IMR-90 (cell line): ENCODE data around the gene DBH. TPM values are rescaled to one million over a fixed set of nuclear protein-coding genes. Genes with fewer than 3 reads are reported as not detected.

Source experiments
- ATAC-seq: fragments of 200-7000 bp; cut with Tn5 transposase; 2 replicates; pipeline ENCODE4 v1.9.1; 2020; ENCODE audit warnings: low read depth, mild to moderate bottlenecking, moderate library complexity
- BruUV-seq: library from RNA; stranded (reverse); fragments of 400-500 nt; replicated peaks from 2 replicates; lab custom pipeline; 2021; lab: Mats Ljungman, UMichigan
- CTCF ChIA-PET: fragments of 300-600 bp; formaldehyde crosslinking; extraction: SDS; loops from one replicate; lab custom pipeline; 2021; ENCODE audit warnings: antibody characterized with exemption; lab: Yijun Ruan, JAX
- POLR2A ChIA-PET: fragments of 300-600 bp; sonication (Branson Sonifier 250); formaldehyde crosslinking; loops from one replicate; lab custom pipeline; 2022; ENCODE audit warnings: antibody characterized with exemption; ENCODE audit not compliant: unreplicated experiment; lab: Charles Lee
- DNase-seq: peaks from one replicate; pipeline ENCODE4 v3.0.0; 2013
- H2AFZ ChIP-seq: replicated peaks from 2 replicates; pipeline ENCODE3; 2013; ENCODE audit warnings: low read length, mild to moderate bottlenecking; ENCODE audit not compliant: poor library complexity
- H2AK5ac ChIP-seq: 2 replicates; pipeline ENCODE4 v1.6.1; 2013; ENCODE audit warnings: low read depth, low read length, inconsistent platforms
- H2AK9ac ChIP-seq: replicated peaks from 2 replicates; pipeline ENCODE3; 2013; ENCODE audit warnings: mild to moderate bottlenecking, low read depth, low read length, moderate library complexity; ENCODE audit not compliant: poor library complexity
- H2BK120ac ChIP-seq: 2 replicates; pipeline ENCODE4 v1.6.1; 2013; ENCODE audit warnings: low read depth, low read length, inconsistent platforms
- H2BK15ac ChIP-seq: 3 replicates; pipeline ENCODE4 v1.6.1; 2013; ENCODE audit warnings: low read depth, low read length, inconsistent platforms
- H2BK20ac ChIP-seq: 2 replicates; pipeline ENCODE4 v1.6.1; 2013; ENCODE audit warnings: low read depth, mild to moderate bottlenecking, inconsistent platforms, low read length, moderate library complexity
- H2BK5ac ChIP-seq: 2 replicates; pipeline ENCODE4 v1.6.1; 2013; ENCODE audit warnings: mild to moderate bottlenecking, low read depth, low read length, inconsistent platforms; ENCODE audit not compliant: poor library complexity, severe bottlenecking
- H3K14ac ChIP-seq: replicated peaks from 2 replicates; pipeline ENCODE4 v1.6.1; 2013; ENCODE audit warnings: low read depth, low read length, inconsistent platforms
- H3K18ac ChIP-seq: 2 replicates; pipeline ENCODE4 v1.6.1; 2013; ENCODE audit warnings: low read depth, low read length, control low read depth
- H3K23ac ChIP-seq: 2 replicates; pipeline ENCODE4 v1.6.1; 2013; ENCODE audit warnings: low read depth, low read length, inconsistent platforms
- H3K27ac ChIP-seq: 2 replicates; pipeline ENCODE4 v1.5.1; 2013; ENCODE audit warnings: mild to moderate bottlenecking, control low read depth, low read length; ENCODE audit not compliant: insufficient read depth
- H3K27me3 ChIP-seq: 2 replicates; pipeline ENCODE4 v1.6.1; 2013; ENCODE audit warnings: low read length; ENCODE audit not compliant: control insufficient read depth, insufficient read depth
- H3K36me3 ChIP-seq: 2 replicates; pipeline ENCODE4 v1.6.1; 2013; ENCODE audit warnings: low read length, mixed read lengths; ENCODE audit not compliant: control insufficient read depth, insufficient read depth
- H3K4ac ChIP-seq: 2 replicates; pipeline ENCODE4 v1.6.1; 2013; ENCODE audit warnings: low read depth, low read length, inconsistent platforms
- H3K4me1 ChIP-seq: 2 replicates; pipeline ENCODE4 v1.6.1; 2013; ENCODE audit warnings: low read length, mixed read lengths; ENCODE audit not compliant: control insufficient read depth, insufficient read depth
- H3K4me2 ChIP-seq: 2 replicates; pipeline ENCODE4 v1.6.1; 2013; ENCODE audit warnings: low read depth, mild to moderate bottlenecking, control low read depth, low read length, moderate library complexity
- H3K4me3 ChIP-seq: 2 replicates; pipeline ENCODE4 v1.5.1; 2013; ENCODE audit warnings: low read depth, mild to moderate bottlenecking, control low read depth, low read length, moderate library complexity; ENCODE audit not compliant: insufficient read depth
- H3K56ac ChIP-seq: 2 replicates; pipeline ENCODE4 v1.6.1; 2013; ENCODE audit warnings: low read length, inconsistent platforms; ENCODE audit not compliant: insufficient read depth; ENCODE audit errors: extremely low read depth
- H3K79me1 ChIP-seq, 2 experiments: 2 replicates each; pipeline ENCODE4 v1.6.1; 2013; ENCODE audit warnings: low read length in 2 of 2, inconsistent platforms in 1 of 2, low read depth in 1 of 2
- H3K9ac ChIP-seq: 2 replicates; pipeline ENCODE4 v1.6.1; 2013; ENCODE audit warnings: low read depth, low read length, control low read depth
- H3K9me1 ChIP-seq: 2 replicates; pipeline ENCODE4 v1.6.1; 2013; ENCODE audit warnings: low read length, inconsistent platforms; ENCODE audit not compliant: insufficient read depth
- H3K9me3 ChIP-seq: 2 replicates; pipeline ENCODE4 v1.6.1; 2013; ENCODE audit warnings: low read length; ENCODE audit not compliant: control insufficient read depth, insufficient read depth
- H4K20me1 ChIP-seq: 2 replicates; pipeline ENCODE4 v1.6.1; 2013; ENCODE audit warnings: low read length, inconsistent platforms; ENCODE audit not compliant: insufficient read depth
- H4K5ac ChIP-seq: 2 replicates; pipeline ENCODE4 v1.6.1; 2013; ENCODE audit warnings: mild to moderate bottlenecking, low read depth, low read length, control low read depth
- H4K8ac ChIP-seq, 2 experiments: 2 replicates each; pipeline ENCODE4 v1.6.1; 2013; ENCODE audit warnings: low read depth in 2 of 2, low read length in 2 of 2, control low read depth in 1 of 2, inconsistent platforms in 1 of 2
- H4K91ac ChIP-seq: 2 replicates; pipeline ENCODE4 v1.6.1; 2013; ENCODE audit warnings: low read depth, low read length, inconsistent platforms; ENCODE audit not compliant: insufficient read depth
- CEBPB ChIP-seq: IDR thresholded peaks from 2 replicates; pipeline ENCODE4 v1.6.1; 2012; ENCODE audit warnings: low read depth, low read length, improper control_type of control experiment
- MAFK ChIP-seq: IDR thresholded peaks from 2 replicates; pipeline ENCODE4 v1.6.1; 2012; ENCODE audit warnings: low read depth, low read length, improper control_type of control experiment
- NFE2L2 ChIP-seq: fragments of 150-350 bp; IDR thresholded peaks from 2 replicates; pipeline ENCODE4 v1.6.1; 2016; ENCODE audit warnings: low read depth, mild to moderate bottlenecking, low read length
- WGBS, 2 experiments: methylation state at CpG; one replicate each; pipeline versions ENCODE4 v1.1.5 to v1.1.7; 2013; ENCODE audit warnings: missing lambda C conversion rate in 2 of 2; ENCODE audit not compliant: insufficient read length in 1 of 2; ENCODE audit errors: extremely low coverage in 2 of 2; 5-methylcytosine and 5-hydroxymethylcytosine counted together
- dilution Hi-C: fragments of 300-500 bp; cut with HindIII; formaldehyde crosslinking; loops from one replicate; pipeline ENCODE4 v1.14.3; 2018; ENCODE audit warnings: low sequenced_read_pairs; ENCODE audit not compliant: unreplicated experiment
- in situ Hi-C: fragments of 300-500 bp; cut with MboI; formaldehyde crosslinking; loops from 3 replicates; pipeline ENCODE4 v1.14.3; 2019; ENCODE audit warnings: low sequenced_read_pairs, inconsistent platforms, mixed read lengths
- intact Hi-C: fragments of 100-400 bp; cut with micrococcal nuclease; formaldehyde crosslinking; loops from 2 replicates; pipeline ENCODE4 v1.10.0; 2022
- polyA plus RNA-seq, 3 experiments: library from polyadenylated mRNA; depleted of rRNA; stranded (reverse); fragments of >200 nt; gene quantifications; 2 replicates each; pipeline ENCODE4 v1.2.3, GENCODE V29; 2012; ENCODE audit warnings: low replicate concordance in 1 of 3
- total RNA-seq: library from RNA; depleted of rRNA; stranded (reverse); fragments of >200 nt; gene quantifications from 2 replicates; pipeline ENCODE4 v1.2.3, GENCODE V29; 2012
- TF ChIP-seq, protein P1 (sequence below): conservative IDR thresholded peaks from 2 replicates; pipeline ENCODE4 v1.5.1; 2012; ENCODE audit warnings: mild to moderate bottlenecking, low read depth, low read length, improper control_type of control experiment

Gene DBH
- total and polyA plus RNA-seq, 2 of the 4 experiments (the other 2 are of a cell fraction), result not detected

DNA sequence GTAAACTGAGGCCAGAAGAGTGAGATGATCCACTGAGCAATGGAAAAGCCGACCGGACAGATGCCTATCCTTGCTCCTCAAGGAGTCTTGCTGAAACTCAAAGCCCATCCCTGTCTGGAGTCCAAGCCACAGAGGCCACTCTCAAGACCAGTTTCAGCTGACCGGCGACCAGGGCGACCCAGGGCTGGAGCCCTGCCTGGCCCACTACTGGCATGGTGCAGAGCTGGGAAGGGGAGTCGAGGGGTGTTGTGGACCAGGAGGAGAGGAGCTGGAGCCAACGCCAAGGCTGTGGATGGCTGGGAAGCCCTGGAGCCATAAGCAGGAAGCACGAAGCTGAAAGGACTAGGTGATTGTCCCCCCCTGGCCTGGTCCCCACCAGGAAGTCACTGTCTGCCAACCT lies 49.1 kb upstream of the DBH start:
- WGBS, 2 experiments, result 60% methylated on average over 3 of the region's 8 CpGs; no CpG with 5 or more reads in 1 of the 2 experiments
- CTCF ChIA-PET, result no interaction called here
- no peak overlapping the region for H3K23ac ChIP-seq
- no peak overlapping the region for H3K9ac ChIP-seq
- H3K9me1 ChIP-seq, result no peaks in the 10 kb centered on the region
- in situ Hi-C loops (no loop called here), intact Hi-C loops (no loop called here), dilution Hi-C loops (no loop called here)
- no peak overlapping the region for H2BK120ac ChIP-seq
- no peak overlapping the region for H3K27ac ChIP-seq
- no peak overlapping the region for H3K4ac ChIP-seq
- H3K56ac ChIP-seq, result no peak overlapping the region
- H2AK9ac ChIP-seq, result no peak overlapping the region
- H3K9me3 ChIP-seq, result peaks cover 2% of the 10 kb centered on the region; the same call in 1 of the 2 replicates
- no peaks in the 10 kb centered on the region for H3K36me3 ChIP-seq
- H2AK5ac ChIP-seq, result no peak overlapping the region
- H3K4me3 ChIP-seq, result no peak overlapping the region
- H3K27me3 ChIP-seq, result peaks cover 31% of the 10 kb centered on the region
- no peaks in the 10 kb centered on the region; the same call in 1 of the 2 replicates for H3K4me1 ChIP-seq
- no peaks in the 10 kb centered on the region for H3K79me1 ChIP-seq
- TF ChIP-seq MAFK (no peak), CEBPB (no peak), NFE2L2 (no peak)
- TF ChIP-seq, protein P1, sequence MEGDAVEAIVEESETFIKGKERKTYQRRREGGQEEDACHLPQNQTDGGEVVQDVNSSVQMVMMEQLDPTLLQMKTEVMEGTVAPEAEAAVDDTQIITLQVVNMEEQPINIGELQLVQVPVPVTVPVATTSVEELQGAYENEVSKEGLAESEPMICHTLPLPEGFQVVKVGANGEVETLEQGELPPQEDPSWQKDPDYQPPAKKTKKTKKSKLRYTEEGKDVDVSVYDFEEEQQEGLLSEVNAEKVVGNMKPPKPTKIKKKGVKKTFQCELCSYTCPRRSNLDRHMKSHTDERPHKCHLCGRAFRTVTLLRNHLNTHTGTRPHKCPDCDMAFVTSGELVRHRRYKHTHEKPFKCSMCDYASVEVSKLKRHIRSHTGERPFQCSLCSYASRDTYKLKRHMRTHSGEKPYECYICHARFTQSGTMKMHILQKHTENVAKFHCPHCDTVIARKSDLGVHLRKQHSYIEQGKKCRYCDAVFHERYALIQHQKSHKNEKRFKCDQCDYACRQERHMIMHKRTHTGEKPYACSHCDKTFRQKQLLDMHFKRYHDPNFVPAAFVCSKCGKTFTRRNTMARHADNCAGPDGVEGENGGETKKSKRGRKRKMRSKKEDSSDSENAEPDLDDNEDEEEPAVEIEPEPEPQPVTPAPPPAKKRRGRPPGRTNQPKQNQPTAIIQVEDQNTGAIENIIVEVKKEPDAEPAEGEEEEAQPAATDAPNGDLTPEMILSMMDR, result no peak
- no peak overlapping the region for H4K91ac ChIP-seq
- no peak overlapping the region for H4K8ac ChIP-seq
- BruUV-seq, result no TSS peak
- H3K18ac ChIP-seq, result no peak overlapping the region
- H4K20me1 ChIP-seq, result no peaks in the 10 kb centered on the region; the same call in 1 of the 2 replicates
- H2BK15ac ChIP-seq, result no peak overlapping the region
- no peak overlapping the region for H3K14ac ChIP-seq
- H2BK20ac ChIP-seq, result no peak overlapping the region
- DNase-seq, result no peak
- no peak for ATAC-seq
- no peak overlapping the region for H3K4me2 ChIP-seq
- peak overlapping the region; percentile 33 for H2AFZ ChIP-seq
- no peak overlapping the region for H2BK5ac ChIP-seq
- H4K5ac ChIP-seq, result no peak overlapping the region
- POLR2A ChIA-PET, result no interaction called here
